Measurements from ENCODE around the gene IFNA17. TPM values are rescaled to one million over a fixed set of nuclear protein-coding genes. Genes with fewer than 3 reads are reported as not detected.
"Not testable (repeated sequence)": the region's sequence is repeated elsewhere in the genome, so short reads cannot be mapped to it uniquely, and the experiment has no call there.

IFNA17 gene
- total and polyA plus RNA-seq, 4 donors = not detected

GRCh38 chr9:21194867-21195776 is 32.9 kb downstream of the IFNA17 start:
- not testable (repeated sequence) for H3K4me3 ChIP-seq; H3K4me1 ChIP-seq (ENCODE audit: control insufficient read depth in 5 of 5, insufficient read depth in 5 of 5, low read length in 5 of 5); H3K36me3 ChIP-seq (ENCODE audit: control insufficient read depth in 4 of 4, insufficient read depth in 4 of 4, low read length in 4 of 4); H3K27me3 ChIP-seq (ENCODE audit: control insufficient read depth in 3 of 3, insufficient read depth in 3 of 3, low read length in 2 of 3); H3K9ac ChIP-seq (ENCODE audit: insufficient read depth in 1 of 2, low read length in 2 of 2); H3K9me3 ChIP-seq (ENCODE audit: control insufficient read depth in 4 of 4, insufficient read depth in 3 of 4, low read length in 3 of 4); H3K27ac ChIP-seq (ENCODE audit: low read depth in 1 of 2, low read length in 1 of 2)
- WGBS, 2 donors = 38 to 40% methylated on average over 6 of the region's 6 CpGs
- TF ChIP-seq CTCF (IDR thresholded peaks at IDR 0.05; ENCODE audit: control extremely low read depth, extremely low read depth) = peak; percentile 18
- peak; percentile 64 for ATAC-seq (ENCODE audit: insufficient read depth, low FRiP score)
- peak in 2 of 3 donors; percentile 5 to 19 for DNase-seq

DNA sequence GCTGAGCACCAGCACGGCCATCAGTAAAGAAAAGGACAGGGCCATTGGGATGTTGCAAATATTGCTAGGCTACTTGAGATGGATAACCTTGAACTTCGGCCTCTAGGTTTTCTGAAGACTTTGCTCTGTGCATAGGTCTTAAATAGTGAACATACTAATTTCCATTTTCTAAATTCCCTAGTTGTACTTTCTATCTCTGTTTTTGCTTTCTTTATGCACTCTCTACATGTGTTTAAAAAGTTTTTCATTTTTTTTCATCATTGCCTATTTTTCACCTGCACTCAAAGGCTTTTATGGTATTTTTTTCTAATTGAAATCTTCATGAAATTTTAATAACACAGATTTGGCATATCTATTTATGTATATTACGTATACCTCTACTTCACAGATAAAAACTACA is 40.5 kb downstream of the IFNA17 start, which contains the start of gene IFNA4:
IFNA4 (minus strand) TSS at position 101 of the 400 bp plus-strand sequence; CDS start at position 45, 56 bp downstream.
- H3K27me3 ChIP-seq (ENCODE audit: control insufficient read depth in 3 of 3, insufficient read depth in 3 of 3, low read length in 2 of 3); H3K4me1 ChIP-seq (ENCODE audit: control insufficient read depth in 5 of 5, insufficient read depth in 5 of 5, low read length in 5 of 5); DNase-seq; H3K4me3 ChIP-seq; ATAC-seq (ENCODE audit: insufficient read depth, low FRiP score); H3K36me3 ChIP-seq (ENCODE audit: control insufficient read depth in 4 of 4, insufficient read depth in 4 of 4, low read length in 4 of 4); H3K9me3 ChIP-seq (ENCODE audit: control insufficient read depth in 4 of 4, insufficient read depth in 3 of 4, low read length in 3 of 4); H3K9ac ChIP-seq (ENCODE audit: insufficient read depth in 1 of 2, low read length in 2 of 2); H3K27ac ChIP-seq (ENCODE audit: low read depth in 1 of 2, low read length in 1 of 2): not testable (repeated sequence)
- 89 to 95% methylated on average over 3 of the region's 3 CpGs for WGBS, 2 donors

DNA sequence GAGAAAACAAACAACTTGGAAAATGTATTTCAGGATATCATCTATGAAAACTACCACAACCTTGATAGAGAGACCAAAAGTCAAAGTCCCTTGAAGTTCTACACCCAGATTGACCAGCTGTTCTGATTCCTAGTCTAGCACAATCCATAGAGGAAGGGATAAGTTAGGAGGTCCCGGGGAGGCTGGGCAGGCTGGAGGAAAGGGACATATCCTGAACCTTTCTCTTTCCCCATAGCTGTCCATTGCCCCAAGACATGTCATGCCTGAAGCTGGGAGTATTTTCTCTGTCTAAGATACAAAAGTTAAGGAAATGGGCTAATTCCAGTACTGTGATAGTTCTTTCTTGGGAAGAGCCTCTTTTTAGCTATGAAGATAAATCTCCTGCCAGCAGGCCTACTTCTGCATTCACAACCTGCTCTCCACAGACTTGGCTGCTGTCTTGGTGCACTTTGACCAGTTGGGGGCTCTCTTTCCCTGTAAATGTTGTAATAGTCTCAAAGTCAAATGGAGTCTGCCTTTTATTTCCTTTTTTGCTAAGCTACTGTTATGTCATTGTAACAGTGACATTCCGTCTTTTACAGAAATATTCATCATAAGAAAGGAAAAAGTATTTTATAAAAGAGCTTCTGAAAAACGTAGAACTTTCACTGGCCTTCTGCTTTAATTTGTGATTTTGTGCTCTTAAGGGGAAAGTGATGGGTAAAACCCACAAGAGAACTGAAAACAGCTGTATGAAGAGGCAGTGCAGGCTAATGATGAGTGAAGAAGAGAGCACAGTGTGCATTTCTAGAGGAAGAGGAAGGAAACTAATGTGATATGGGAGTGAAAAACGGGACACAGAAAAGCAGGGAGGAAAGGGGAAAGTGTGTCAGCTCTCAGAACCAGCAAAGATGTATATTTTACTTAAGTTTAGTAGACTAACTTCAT is 44.9 kb downstream of the IFNA17 start:
- not testable (repeated sequence) for H3K27me3 ChIP-seq (ENCODE audit: control insufficient read depth in 3 of 3, insufficient read depth in 3 of 3, low read length in 2 of 3); H3K36me3 ChIP-seq (ENCODE audit: control insufficient read depth in 4 of 4, insufficient read depth in 4 of 4, low read length in 4 of 4); H3K9ac ChIP-seq (ENCODE audit: insufficient read depth in 1 of 2, low read length in 2 of 2); H3K4me1 ChIP-seq (ENCODE audit: control insufficient read depth in 5 of 5, insufficient read depth in 5 of 5, low read length in 5 of 5); ATAC-seq (ENCODE audit: insufficient read depth, low FRiP score); H3K4me3 ChIP-seq; H3K9me3 ChIP-seq (ENCODE audit: control insufficient read depth in 4 of 4, insufficient read depth in 3 of 4, low read length in 3 of 4); H3K27ac ChIP-seq (ENCODE audit: low read depth in 1 of 2, low read length in 1 of 2)
- peak; percentile 13 for TF ChIP-seq CTCF (IDR thresholded peaks at IDR 0.05; ENCODE audit: control extremely low read depth, extremely low read depth)
- DNase-seq = peak in 2 of 3 donors; percentile 4 to 5
- 31 to 40% methylated on average over 4 of the region's 4 CpGs for WGBS, 2 donors

Other genes with a start within 250 kb of the IFNA17 start
- 10 to 100 TPM in 1 of 2 donors, 1 to 10 TPM in 1; 5.3 to 15.2 TPM for gene HACD4, start 196.6 kb downstream of the IFNA17 start, total RNA-seq
- gene HACD4, start 196.6 kb downstream of the IFNA17 start, polyA plus RNA-seq = 1 to 10 TPM; 2.7 to 4.3 TPM
- gene IFNB1, start 150.3 kb downstream of the IFNA17 start, total RNA-seq = not detected
- gene IFNB1, start 150.3 kb downstream of the IFNA17 start, polyA plus RNA-seq = under 1 TPM in 1 of 2 donors, not detected in 1; 0.05 TPM
- not detected for gene IFNW1, start 86.4 kb downstream of the IFNA17 start, total RNA-seq
- gene IFNW1, start 86.4 kb downstream of the IFNA17 start, polyA plus RNA-seq = not detected
- not detected for gene IFNA21, start 61.6 kb downstream of the IFNA17 start, total RNA-seq
- gene IFNA21, start 61.6 kb downstream of the IFNA17 start, polyA plus RNA-seq = not detected
- not detected for gene IFNA4, start 40.6 kb downstream of the IFNA17 start, total RNA-seq
- not detected for gene IFNA4, start 40.6 kb downstream of the IFNA17 start, polyA plus RNA-seq
- not detected for gene IFNA7, start 26.0 kb downstream of the IFNA17 start, total RNA-seq
- gene IFNA7, start 26.0 kb downstream of the IFNA17 start, polyA plus RNA-seq = not detected
- not detected for gene IFNA10, start 21.1 kb downstream of the IFNA17 start, total RNA-seq
- gene IFNA10, start 21.1 kb downstream of the IFNA17 start, polyA plus RNA-seq = not detected
- gene IFNA16, start 10.9 kb downstream of the IFNA17 start, total RNA-seq = not detected
- gene IFNA16, start 10.9 kb downstream of the IFNA17 start, polyA plus RNA-seq = not detected
- not detected for gene IFNA14, start 11.8 kb upstream of the IFNA17 start, total RNA-seq
- gene IFNA14, start 11.8 kb upstream of the IFNA17 start, polyA plus RNA-seq = not detected
- under 1 TPM in 1 of 2 donors, not detected in 1; 0.28 TPM for gene IFNA5, start 77.1 kb upstream of the IFNA17 start, total RNA-seq
- gene IFNA5, start 77.1 kb upstream of the IFNA17 start, polyA plus RNA-seq = under 1 TPM in 1 of 2 donors, not detected in 1; 0.12 TPM
- 10 to 100 TPM; 21.0 to 39.0 TPM for gene KLHL9, start 107.2 kb upstream of the IFNA17 start, total RNA-seq
- gene KLHL9, start 107.2 kb upstream of the IFNA17 start, polyA plus RNA-seq = 10 to 100 TPM in 1 of 2 donors, 1 to 10 TPM in 1; 6.5 to 10.5 TPM
- not detected for gene IFNA6, start 122.7 kb upstream of the IFNA17 start, total RNA-seq
- not detected for gene IFNA6, start 122.7 kb upstream of the IFNA17 start, polyA plus RNA-seq
- gene IFNA13, start 139.8 kb upstream of the IFNA17 start, total RNA-seq = not detected
- not detected for gene IFNA13, start 139.8 kb upstream of the IFNA17 start, polyA plus RNA-seq
- not detected for gene IFNA2, start 157.2 kb upstream of the IFNA17 start, total RNA-seq
- not detected for gene IFNA2, start 157.2 kb upstream of the IFNA17 start, polyA plus RNA-seq
- not detected for gene IFNA8, start 180.9 kb upstream of the IFNA17 start, total RNA-seq
- not detected for gene IFNA8, start 180.9 kb upstream of the IFNA17 start, polyA plus RNA-seq
- gene IFNA1, start 212.2 kb upstream of the IFNA17 start, total RNA-seq = not detected
- under 1 TPM in 1 of 2 donors, not detected in 1; 0.22 TPM for gene IFNA1, start 212.2 kb upstream of the IFNA17 start, polyA plus RNA-seq

All from lung (tissue), 12 donors.